Left hindlimb (tissue), 1 donor: ENCODE results near the gene DHX9.
"Not testable (repeated sequence)": the region's sequence is repeated elsewhere in the genome, so short reads cannot be mapped to it uniquely, and the experiment has no call there.

Experiments used
- DNase-seq: peaks from one replicate; pipeline ENCODE4 v3.0.0-alpha.2; 2018

Gene DHX9

DNA sequence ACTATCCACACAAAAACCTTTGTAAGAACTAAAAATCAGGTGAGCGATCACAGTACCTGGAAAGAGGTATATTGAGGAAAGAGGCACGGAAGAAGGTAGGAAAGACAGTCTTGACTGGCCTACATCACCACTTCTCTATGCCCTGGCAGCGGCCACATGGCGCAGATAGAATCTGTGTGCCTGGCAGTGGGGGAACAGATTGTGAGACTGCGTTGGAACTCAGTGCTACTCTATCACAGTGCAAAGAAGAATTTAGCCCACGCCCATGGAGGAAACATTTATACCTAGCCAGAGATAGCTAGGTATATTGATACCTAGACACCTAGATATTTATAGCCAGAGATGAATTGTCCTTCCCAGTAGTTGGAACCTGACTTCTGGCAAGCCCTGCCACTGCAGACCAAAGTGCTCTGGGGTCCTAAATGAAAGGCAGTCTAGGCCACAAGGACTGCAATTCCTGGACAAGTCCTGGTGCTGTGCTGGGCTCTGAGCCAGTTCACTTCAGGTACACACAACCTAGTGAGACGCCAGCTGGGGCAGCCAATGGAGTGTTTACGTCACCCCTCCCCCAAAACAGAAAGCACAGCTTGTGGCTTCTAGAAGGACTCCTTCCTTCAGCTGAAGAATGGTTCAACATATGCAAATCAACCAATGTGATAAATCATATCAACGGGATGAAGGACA lies 51.9 kb downstream of the DHX9 start:
- DNase-seq, result no peak

DNA sequence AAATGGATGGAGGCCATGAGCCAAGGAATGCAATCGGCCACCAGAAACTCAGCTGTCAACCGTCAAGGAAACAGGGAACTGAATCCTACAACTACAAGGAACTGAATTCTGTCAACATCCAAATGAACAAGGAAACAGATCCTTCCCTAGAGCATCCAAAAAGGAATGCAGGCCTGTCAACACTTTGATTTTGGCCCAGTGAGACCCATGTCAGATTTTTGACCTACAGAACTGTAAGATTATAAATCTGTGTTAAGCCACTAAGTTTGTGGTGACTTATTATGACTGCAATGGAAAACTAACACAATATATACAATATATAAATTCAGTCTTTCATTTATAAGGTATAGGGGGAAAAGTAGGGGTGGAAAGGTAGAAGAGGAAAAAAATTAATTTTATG lies 58.5 kb downstream of the DHX9 start:
- DNase-seq, result no peak

DNA sequence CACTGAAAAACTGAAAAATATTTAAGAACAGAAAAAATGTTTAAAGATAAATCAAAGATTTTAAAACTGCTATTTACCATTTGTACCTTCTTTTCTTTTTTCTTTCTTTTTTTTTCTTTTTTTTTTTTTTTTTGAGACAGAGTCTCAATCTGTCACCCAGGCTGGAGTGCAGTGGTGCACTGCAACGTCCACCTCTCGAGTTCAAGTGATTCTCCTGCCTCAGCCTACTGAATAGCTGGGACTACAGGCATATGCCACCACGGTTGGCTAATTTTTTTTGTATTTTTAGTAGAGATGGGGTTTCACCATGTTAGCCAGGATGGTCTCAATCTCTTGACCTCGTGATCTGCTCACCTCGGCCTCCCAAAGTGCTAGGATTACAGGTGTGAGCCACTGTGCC lies 62.8 kb downstream of the DHX9 start:
- DNase-seq, result not testable (repeated sequence)

DNA sequence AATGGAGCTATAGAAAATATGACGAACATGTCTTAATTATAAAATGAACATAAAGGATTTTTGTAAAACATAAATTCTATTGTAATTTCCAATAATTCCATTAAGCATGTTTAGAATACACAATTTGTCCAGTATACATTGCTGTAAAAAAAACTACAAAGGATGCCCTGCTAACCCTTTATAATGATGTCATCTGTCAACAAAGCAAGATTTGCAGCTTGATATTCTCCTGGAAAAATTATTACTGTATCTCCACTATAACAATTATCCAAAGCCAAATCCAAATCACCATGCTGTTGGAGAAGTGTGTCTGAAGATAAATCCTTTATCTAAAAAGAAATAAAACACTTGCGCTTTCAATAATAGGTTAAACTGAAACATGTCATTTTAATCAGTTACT lies 66.2 kb downstream of the DHX9 start:
- DNase-seq, result no peak

DNA sequence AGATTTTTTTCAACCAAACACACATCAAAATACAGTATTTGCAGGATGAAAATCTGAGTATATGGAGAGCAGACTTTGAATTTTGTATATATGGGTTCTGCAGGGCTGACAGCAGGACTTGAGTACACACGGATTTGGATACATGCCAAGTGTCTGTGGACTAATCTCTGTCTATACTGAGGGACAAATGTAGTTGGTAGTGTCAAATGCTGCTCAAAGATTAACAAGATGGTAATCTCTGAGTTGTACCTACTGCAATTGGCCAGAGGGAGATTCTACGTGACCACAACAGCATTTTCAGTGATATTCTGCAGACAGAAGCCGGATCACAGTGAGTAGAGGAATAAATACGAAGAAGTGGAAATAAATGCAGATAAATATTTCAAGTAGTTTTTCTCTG lies 70.4 kb downstream of the DHX9 start:
- DNase-seq, result no peak

DNA sequence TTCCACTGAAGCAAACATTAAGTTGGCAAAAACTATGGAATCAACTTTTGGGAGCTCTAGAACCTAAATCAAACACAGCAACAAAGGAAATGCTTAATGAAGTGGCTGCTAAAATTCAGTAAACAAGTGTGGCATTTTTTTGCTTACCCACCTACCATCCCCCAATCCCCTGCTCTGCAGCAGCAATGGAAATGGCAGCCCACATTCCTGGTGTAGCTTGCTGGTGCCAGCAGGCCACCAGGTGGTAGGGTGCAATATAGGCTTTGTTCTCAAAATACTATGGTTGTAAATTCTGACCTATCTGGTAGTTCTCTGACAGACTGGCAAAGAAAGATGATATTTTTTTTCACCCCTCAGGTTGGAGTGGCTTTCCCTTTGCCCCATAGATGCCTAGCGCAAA lies 71.0 kb downstream of the DHX9 start:
- DNase-seq, result no peak

DNA sequence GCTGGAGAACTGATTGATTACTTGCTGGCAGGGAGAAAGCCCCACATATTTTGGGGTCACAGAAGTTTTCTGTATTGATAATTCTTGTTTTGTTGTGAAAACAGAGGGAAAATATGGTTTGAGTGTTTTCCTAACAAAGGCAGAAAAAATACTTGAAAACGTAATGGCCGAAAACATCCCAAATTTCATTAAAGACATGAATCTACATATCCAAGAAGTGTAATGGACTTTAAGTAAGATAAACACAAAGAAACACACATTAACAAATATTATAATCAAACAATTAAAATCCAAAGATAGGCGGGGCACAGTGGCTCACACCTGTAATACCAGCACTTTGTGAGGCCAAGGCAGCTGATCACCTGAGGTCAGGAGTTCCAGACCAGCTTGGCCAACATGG lies 74.3 kb downstream of the DHX9 start:
- DNase-seq, result no peak

DNA sequence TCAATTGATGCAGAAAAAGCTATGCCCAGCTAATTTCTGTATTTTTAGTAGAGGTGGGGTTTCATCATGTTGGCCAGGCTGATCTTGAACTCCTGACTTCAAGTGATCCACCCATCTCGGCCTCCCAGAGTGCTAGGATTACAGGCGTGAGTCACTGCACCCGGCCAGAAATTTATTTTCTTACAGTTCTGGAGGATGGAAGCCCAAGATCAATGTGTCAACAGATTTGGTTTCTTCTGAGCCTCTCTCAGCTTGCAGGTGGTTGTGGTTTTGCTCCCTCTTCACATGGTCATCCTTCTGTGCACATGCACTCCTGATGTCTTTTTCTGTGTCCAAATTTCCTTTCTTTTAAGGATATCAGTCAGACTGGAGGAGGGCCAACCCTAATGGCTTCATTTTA lies 78.2 kb downstream of the DHX9 start:
- DNase-seq, result no peak

DNA sequence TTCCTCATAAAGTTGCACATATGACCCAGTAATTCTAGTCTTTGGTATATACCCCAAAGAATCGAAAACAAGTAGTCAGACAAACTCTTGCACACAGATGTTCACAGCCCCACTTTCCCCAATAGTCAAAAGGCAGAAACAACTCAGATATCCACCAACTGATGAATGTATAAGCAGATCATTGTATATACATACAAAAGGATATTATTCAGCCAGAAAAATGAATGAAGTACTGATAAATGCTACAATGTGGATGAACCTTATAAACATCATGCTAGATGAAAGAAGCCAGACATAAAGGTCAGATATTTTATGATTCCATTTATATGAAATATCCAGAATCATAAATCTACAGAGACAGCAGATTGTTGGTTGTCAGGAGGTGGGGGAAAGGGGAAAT lies 86.5 kb downstream of the DHX9 start:
- DNase-seq, result no peak

DNA sequence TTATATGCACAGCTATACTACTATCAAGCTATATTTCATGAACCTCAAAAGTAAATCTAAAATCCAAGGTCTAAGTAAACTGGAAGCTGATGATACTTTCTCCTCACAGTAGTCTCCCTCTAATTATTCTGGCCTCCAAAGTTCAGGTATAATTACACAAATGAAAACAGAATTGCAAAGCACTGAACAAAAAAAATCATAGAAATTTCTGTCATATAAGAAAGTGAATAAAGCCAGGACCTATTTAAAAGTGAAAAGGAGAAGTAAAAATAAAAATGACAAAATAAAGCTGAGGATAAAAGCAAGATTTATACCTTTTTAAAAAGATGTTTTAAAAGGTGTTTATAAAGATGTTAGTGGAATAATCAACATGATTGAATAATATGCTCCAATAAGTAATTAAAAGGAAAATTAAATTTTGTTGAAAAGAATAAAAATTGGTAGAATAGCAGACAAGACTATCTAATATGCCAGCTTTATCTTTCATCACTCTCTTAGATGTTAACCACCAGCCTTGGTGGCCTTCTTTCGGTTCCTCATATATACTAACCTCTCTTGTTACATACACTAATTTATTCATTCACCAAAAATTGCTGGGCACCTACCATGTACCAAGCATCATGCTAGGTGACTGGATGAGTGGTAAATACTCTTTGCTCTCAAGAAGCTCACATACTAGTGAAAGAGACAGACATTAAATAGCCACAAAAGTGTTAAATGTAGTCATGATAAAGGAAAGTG lies 88.7 kb downstream of the DHX9 start:
- no peak for DNase-seq

DNA sequence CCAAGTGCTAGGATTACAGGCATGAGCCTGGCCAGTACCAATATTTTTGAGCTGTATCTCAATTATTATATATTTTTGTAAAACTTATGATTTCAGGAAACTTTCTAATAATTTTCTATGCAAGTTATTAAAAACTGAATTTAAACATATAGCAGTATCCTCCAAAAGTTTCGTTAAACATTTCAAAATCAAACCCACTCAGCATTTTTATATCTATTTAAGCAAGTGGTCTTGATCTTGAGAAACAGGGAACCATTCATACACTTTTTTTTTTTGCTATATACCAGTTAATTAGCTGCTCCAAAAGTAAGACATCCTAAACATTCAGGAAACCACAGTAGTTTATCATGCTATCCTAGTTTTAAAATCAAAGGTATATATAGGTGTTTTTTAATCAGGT lies 91.8 kb downstream of the DHX9 start:
- DNase-seq, result no peak

DNA sequence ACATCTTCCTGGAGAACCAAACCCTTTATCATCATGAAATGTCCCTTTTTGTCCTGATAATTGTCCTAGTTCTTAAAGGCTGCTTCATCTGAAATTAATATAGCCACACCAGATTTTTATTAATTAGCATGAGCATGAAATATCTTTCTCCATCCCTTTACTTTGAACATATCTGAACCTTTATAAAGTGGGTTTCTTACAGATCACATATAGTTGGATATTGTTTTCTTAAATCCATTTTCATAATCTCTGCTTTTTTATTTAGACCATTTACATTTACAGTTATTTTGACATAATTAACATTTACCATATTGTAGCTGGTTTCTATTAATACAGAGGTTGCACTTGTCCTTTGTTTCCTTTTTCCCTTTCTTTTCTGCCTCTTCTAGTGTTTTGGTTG lies 96.6 kb downstream of the DHX9 start:
- no peak for DNase-seq
